GM18517 (cell line): ENCODE data around the gene EXOC7.
"Not testable (repeated sequence)": the region's sequence is repeated elsewhere in the genome, so short reads cannot be mapped to it uniquely, and the experiment has no call there.

Experiments used
- ATAC-seq: cut with Tn5 transposase; IDR thresholded peaks from one replicate; pipeline ENCODE4 v1.9.1; 2021; ENCODE audit warnings: mild to moderate bottlenecking, moderate library complexity; ENCODE audit not compliant: unreplicated experiment

EXOC7 gene

DNA sequence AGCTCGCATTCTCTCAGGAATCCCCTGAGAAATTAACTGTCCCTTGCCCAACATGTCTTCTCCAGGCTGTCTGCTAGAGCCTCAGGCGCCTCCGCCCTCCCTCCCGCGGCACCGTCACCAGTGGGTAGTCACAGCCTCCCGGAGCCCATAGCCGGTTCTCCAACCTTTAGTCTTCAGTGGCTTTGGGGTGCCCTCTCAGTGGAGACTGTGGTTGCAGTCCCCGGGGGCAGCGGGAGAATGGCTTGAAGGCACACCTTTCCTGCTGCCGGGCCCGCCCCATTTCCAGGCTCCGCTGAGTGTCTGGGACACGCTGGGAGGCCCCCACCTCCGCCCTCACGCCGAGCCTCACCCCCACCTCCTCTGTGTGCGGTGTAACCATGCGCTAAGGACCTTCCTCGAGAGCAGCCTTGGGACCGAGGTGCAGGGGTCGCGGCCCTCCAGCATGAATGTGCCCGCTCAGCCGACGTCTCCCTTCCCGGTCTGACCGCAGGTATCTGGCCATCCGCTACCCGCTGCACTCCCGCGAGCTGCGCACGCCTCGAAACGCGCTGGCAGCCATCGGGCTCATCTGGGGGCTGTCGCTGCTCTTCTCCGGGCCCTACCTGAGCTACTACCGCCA, 27.3 kb downstream of the EXOC7 start:
- no peak for ATAC-seq

DNA sequence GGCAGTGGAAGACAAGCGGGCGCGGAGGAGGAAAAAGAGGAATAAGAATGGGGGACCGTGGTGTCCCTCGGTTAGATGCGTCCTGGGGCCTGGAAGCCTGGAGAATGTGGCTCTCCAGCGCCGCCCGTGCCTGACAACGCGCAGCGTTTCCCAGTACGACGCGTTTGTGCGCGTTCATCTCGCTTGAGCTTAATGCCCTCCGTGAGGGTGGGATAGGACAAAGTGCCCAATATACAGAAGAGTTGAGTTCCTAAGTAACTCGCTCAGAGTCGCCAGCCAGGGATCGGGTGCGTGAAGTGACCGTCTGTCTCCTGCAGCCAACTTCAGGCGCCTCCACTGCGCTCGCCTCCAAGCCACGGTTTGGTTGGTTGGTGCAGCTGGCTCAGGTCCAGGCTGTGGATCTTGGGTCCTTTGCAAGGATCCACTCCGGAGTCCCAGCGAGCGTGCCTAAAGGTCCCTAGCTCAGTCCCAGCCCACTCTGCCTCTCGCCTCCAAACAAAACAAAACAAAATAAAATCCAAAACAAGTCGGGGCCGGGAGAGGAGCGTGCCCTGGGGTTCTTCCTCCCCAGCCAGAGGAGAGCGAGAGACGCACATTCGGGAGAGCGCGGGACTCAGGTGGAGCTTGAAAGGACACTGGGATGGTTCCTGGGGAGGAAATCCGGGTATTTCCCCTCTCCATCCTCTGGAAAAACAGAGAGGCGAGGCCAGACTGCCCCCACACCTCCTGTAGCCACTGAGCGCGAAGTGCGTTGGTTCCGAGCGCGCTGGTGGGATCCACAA, 28.0 kb downstream of the EXOC7 start:
- no peak for ATAC-seq

DNA sequence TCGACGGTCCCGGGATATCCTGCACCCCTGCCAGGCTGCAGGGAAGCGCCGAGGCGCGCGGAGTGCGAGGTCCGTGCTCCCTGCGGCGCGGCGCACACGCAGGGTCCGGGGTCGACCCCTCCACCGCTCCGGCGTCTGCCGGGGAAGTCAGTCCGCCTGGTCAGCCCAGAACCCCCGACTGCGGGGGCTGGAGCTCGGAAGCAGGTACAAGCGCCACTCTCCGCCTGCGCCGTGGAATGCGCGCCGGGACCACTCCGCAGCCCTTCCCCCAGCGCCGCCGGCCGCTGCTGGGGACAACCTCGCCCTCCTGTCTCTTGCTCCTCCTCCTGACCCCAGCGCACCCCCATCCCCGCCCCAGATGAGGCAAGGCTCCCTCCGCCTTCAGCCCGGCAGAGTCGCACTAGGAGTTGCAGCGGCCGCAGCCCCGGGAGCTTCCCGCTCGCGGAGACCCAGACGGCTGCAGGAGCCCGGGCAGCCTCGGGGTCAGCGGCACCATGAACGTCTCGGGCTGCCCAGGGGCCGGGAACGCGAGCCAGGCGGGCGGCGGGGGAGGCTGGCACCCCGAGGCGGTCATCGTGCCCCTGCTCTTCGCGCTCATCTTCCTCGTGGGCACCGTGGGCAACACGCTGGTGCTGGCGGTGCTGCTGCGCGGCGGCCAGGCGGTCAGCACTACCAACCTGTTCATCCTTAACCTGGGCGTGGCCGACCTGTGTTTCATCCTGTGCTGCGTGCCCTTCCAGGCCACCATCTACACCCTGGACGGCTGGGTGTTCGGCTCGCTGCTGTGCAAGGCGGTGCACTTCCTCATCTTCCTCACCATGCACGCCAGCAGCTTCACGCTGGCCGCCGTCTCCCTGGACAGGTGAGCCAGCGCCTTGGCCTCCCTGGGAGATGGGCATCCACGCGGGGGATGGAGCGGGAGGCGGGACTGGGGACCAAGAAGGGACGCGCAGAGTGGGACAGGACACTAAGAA, 28.9 kb downstream of the EXOC7 start, which contains the start of gene GALR2:
TSS of gene GALR2 (plus strand) at position 392 of the 974 bp plus-strand sequence. CDS start at position 495, 103 bp downstream.
- no peak for ATAC-seq

DNA sequence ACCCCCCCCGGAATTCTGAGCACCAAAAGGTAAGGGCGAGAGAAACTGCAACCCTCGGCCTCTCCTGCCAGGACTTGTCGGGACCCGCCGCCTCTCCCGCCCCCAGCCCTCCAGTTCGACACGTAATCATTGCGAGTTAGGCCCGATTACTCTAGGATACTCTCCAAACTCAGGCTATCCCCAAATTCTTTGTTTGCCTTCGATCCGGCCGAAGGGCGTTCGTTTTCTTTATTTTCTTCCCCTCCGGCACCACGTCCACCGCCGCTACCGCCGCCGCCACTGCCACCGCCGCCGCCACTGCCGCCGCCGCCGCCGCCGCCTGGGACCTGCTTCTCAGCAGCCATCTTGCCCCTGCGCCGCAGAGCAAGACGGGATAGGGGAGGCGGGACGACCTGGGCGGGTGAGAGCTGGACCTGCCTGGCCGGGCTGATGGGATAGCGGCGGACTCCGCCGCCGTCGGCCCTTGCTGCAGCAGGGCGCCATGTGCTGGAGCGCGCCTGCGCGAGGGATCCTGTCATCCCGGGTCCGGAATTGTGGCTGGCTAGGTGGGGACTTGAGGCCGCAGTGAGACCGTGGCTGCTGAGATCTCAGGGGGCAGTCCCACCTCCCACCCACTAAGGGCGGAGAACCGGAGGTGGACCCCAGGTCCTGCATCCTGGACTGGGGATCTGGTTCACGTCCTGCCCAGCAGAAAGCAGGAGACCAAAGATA, 31.3 kb downstream of the EXOC7 start, which contains the start of gene SRP68:
TSS of gene SRP68 (minus strand) at position 370 of the 711 bp plus-strand sequence. CDS start at position 344, 26 bp downstream.
- ATAC-seq = peak; percentile 58

DNA sequence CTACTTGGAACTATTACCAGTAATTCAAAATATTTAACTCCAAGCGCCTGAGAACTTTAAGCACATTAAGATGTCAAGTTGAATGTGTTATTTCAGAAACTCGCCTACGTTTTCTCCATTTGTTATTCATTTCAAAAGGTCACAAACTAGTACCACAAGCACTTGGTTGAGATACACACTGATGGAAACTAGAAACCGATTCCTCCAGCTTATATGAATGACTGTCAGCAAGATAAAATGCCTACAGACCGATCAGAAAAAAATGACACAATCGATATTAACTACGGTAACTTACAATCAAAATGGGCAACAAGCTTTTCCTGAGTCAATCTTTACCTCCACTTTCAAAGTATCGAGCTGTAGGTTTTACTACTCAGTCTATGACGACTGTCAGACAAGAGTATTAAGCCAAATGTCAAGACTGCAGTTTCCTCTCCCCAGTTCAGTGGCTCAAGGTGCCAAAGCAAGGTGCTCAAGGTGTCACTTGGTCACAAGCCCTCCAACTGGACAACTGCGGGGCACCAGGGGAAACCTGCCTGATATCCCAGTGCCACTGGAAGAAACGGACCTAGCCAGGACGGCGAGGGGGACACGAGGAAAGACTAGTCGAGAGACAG, 31.9 kb downstream of the EXOC7 start:
- peak; percentile 35 for ATAC-seq

DNA sequence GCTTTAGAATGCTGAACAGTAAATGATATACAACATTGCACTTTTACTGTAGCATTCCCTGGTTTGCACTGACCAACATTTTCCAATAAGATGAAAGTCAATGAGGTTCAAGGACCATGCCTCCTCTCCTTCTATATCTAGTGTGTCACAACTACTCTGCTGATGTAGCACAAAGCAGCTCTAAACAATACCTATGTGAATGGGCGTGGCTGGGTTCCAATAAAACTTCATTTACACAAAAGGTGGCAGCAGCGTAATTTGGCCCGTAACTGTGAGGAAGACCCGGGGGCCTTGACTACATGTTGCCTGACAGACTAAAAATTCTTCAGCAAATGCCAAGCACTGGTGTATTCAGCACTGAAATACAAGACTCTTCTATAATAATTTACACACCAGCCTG, 37.8 kb downstream of the EXOC7 start:
- ATAC-seq = no peak

DNA sequence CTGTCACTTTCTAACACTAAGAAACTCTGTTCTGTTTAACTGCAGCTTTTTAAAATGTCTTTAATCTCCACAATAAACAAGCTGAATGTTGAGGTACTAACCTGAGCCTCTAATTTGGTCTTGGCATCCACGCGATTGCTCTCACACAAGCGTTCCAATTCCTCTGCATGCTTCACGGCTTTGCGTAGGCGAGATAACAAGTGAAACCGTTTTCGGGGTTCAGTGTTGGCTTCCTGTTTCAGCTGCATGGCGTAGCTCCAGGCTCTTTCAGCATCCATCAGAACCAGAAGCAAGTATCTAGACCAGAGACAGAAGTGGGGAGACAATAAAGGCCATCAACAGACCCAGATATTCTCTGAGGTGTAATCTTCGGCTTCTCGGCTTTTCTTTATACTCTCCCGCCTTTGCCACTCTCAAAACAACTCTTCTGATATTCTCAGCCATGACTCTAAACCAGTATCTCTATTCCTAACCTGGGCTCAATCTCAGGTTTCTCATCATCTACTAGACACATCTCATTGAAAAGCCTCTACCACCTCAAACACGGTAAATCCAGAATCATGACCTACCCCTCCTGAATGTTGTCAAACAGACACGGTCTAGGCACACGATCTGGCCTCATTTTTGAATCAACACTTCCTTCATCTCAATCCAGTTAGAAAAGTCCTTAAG, 39.6 kb downstream of the EXOC7 start:
- no peak for ATAC-seq

DNA sequence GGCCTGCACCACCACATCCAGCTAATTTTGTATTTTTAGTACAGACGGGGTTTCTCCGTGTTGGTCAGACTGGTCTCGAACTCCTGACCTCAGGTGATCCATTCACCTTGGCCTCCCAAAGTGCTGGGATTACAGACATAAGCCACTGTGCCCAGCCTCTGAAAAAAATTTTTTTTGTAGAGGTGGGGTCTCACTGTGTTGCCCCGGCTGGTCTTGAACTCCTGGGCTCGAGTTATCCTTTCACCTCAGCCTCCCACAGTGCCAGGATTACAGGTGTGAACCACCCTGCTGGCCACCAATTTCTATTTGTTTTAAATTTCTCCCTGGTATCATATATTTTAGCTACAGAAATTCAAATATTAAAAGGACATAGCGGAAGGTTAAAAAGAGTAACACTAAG, 45.3 kb downstream of the EXOC7 start:
- ATAC-seq = not testable (repeated sequence)

DNA sequence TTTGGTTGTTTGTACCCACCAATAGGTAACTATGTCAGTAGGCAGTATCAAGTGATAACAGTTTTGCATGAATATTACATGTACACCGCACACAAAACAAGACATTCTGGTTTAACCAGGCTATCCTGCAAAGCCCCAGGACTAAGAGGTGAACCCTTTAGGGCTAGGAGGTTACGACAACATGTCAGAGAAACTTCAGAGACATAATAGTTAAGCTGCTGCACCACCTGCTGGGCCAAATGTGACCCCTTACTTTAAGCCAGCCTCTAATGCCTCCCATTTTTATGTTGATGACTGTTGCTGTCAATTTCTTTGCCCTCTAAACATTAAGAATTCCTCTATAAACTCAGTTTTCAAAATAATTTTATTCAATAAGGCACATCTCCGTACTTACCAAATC, 46.7 kb downstream of the EXOC7 start:
- no peak for ATAC-seq

DNA sequence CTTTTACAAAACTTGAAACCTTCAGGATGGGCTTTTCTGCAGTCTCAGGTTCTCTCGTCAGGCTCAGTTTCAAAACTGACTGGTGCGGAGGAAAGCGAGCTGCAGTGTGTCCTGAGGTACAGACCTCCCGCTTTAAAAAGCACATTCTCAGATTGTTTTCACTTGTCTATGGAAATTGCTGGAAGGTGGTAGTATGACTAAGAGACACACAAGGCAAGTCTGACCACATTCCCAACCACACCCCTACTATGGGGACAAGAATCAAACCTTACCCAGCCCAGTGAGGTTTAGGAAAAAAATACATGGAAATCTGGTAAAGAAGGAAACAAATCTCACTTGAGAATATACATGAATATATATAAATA, 49.5 kb downstream of the EXOC7 start:
- ATAC-seq = no peak

DNA sequence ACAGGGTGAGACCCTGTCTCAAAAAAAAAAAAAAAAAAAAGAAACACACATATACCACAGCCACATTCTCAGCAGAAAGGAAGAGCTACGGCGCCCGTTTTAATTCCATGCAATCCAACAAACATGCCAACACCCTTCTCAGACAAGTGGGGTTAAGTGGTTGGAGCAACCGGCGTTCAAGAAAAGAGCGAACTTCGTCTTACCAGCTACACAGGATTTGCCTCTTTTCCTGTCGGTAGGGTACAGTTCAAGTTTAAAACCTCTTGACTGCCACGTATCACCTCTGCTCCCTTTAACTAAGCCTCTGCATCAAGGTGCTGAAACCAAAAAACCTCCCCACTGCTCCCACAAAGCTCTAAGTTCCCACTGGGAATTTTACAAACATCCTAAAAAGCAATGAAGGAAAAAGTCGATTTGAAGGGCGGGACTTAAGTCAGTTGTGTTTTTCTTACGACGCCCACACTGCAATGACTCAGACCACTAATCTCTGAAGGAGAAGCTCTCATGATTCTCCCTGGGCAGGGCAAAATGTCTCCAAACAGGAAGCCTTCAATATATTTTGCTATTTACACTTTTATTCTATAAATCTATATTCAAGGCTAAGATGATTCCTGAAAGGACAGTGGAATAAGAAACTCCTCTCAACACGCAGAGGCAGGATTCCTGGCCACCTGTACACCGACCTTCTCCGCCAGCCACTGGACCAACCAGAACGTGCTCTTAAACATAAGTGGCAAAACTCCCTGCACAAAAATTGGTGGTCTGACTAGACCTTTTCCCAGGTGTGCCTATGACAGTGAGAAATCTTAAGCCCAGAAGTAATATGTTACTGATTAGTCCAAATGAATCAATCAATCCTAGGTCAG, 50.1 kb downstream of the EXOC7 start:
- no peak for ATAC-seq

DNA sequence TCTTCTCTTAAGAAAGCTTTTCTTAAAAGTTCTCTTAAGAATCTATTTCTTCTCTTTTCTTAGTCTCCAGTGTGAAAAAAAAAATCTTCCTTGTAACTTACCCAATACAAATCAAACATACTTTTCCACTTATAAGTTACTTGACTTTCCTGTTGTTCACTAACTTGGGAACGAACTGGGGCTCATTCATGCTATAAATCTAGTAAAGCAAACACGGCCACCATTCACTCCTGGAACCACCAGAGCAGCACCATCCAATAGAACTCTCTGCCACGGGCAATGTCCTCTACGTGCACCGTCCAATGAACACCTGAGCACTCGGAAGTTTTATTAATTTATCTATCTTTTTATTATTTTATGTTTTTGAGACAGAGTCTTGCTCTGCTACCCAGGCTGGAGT, 52.0 kb downstream of the EXOC7 start:
- ATAC-seq = no peak

DNA sequence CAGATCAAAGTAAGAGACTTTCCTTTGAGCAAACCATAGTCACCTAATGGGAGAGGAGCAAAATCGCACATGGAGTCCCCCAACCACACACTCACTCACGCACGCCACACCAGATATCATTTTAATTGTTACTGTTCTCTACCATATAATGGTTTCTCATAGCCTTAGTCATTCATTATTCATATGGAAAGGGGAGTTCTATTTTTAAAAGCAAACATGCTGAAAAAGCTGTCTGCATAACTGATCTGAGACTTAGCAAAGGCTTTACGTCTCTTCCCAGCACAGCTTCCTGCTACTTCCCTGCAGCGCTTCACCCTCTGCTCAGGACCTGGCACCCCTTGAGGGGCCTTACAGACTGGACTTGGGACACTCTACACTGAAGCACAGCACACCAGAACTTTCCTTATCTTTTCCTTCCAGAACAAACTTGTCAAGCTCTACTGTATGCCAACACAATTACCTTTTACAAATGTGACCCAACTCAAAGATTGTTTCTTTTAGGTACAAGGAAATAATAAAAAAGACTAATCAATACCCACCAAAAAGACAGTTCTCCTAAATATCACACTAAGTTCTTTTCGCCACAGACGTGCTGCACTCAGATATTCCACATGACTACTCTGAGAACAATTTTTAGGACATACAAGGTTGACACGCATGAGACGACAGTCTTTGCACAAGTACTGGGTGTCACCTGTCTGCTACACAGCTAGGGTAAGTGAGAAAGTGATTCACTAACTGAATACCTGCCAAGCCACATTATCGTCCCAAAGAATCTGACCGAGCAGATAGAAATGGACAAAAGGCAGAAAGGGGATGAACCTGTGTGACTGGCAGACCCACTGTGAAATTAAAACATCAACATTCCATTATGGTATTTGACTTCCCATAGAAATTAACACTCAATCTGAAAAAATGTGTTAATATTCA, 52.8 kb downstream of the EXOC7 start:
- no peak for ATAC-seq

DNA sequence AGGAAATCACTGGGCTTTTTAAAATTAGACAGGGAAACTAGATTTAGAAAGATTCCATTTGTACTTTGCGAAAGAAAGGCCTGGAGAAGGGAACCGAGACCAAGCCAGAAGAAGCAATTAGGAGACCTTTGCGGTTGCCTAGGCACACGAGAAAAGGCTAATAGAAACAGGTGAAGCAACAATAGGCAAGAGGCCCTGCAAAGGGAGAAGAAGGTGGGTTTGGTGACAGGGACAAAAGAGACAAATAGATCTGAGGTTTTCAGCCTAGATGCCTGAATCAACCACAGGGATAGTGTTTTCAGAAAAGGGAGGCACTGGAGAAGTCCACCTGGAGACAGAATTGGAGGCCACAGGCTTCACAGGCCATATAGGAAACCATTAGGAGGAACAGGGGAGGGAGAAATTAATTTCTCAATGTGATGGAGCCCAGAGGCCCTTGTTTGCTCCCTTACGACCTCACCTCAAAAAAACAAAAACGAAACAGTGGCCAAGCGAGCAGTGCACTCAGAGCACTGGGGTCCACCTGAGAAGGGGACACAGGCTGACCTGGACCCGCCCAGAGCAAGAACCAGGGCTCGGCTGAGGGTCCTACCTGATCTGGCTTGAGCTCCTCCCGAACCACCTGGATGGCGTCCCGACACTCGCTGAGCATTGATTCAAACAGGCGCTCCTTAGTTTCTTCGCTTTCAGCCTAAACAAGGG, 53.6 kb downstream of the EXOC7 start:
- no peak for ATAC-seq

DNA sequence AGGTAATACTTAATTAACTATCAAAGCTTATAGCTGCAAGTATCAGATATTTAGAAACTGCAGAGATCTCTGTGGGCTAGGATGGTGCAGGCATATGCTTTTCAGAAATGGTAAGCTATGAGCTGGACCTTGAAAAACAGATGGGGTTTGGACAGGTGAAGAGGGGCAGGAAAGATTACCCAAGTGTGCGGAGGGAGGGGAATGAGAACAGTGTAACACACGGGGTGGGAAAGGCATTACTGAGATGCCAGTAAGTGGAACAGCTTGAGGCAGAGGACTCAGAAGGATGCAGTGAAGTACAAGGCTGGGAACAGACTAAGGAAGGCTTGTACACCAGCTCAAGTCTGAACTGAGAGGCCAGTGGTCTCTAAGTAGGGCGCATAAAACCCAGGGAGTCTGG, 54.3 kb downstream of the EXOC7 start:
- ATAC-seq = no peak

DNA sequence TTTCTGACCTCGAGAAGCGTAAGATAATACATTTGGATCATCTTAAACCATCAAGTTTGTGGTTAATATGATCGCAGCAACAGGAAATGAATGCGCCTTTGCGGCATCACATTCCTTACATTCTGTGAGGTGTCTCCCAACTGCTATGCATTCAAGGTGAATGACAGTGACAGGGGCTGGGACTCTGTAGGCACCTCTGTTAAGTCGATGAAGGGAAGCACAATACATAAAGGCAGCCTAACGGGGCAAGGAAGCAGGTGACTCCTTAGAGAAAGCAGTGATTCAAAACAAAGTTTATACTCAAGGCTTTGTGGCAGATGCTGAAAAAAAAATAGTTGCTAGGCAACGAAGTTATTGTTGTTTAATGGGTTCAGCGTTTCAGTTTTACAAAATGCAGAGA, 54.9 kb downstream of the EXOC7 start:
- ATAC-seq = no peak

DNA sequence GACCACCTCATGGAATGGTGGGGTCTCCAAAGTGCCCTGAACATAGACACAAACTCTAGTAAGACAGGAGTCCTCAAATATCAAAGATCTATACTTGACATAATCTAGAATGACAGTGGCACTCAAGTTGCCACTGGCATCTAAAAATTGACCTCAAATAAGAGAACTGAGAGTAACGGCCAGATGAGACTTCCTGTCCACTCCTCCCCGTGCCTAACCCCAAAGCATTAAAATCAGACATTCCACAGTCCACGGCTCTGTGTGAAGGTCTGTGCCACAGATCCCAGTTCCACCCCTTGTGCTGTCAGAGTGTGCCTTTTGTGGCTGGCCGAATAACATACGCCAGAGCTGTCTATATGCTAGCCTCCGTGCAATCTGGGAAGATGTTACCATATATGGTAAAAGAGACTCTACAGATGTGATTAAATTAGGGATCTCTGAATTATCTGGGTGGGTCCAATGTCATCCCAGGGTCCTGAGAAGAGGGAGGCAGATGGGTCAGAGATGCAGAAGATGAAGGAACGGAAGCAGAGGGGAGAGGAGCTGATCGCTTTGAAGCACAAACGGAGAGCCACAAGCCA, 55.5 kb downstream of the EXOC7 start:
- no peak for ATAC-seq
